H1 (cell line): ENCODE results near the gene CNTN5. TPM values are rescaled to one million over a fixed set of nuclear protein-coding genes. Genes with fewer than 3 reads are reported as not detected.

Experiments
- TAF7 ChIP-seq: optimal IDR thresholded peaks from 2 replicates; pipeline ENCODE3; 2011; ENCODE audit warnings: low read depth, mild to moderate bottlenecking, inconsistent platforms, low read length, moderate library complexity, borderline replicate concordance
- polyA plus RNA-seq, 7 experiments: library from polyadenylated mRNA; depleted of rRNA in 3 of 7; stranded (reverse) in 5 of 7; unstranded in 2 of 7; fragments of >200 nt in 5 of 7; fragments of 200-250 nt in 2 of 7; gene quantifications; 1 replicate in 5 of 7; 2 replicates in 1 of 7; 4 replicates in 1 of 7; pipeline versions ENCODE4 v1.2.1 to v1.2.3, GENCODE V29; 2011 to 2013; ENCODE audit warnings: missing spikeins in 2 of 7, mixed read lengths in 2 of 7
- total RNA-seq: library from RNA; stranded (reverse); fragmentation: NEBNext Ultra II Directional; extraction: Animal tissue kit (Norgen Biotek cat#: 25700); gene quantifications from 2 replicates; pipeline ENCODE4 v1.2.1, GENCODE V29; 2021

The CNTN5 gene
- total and polyA plus RNA-seq, 2 of the 8 experiments (the other 6 are each of a cell fraction or from before 2014, with no cell fraction given) = not detected

DNA sequence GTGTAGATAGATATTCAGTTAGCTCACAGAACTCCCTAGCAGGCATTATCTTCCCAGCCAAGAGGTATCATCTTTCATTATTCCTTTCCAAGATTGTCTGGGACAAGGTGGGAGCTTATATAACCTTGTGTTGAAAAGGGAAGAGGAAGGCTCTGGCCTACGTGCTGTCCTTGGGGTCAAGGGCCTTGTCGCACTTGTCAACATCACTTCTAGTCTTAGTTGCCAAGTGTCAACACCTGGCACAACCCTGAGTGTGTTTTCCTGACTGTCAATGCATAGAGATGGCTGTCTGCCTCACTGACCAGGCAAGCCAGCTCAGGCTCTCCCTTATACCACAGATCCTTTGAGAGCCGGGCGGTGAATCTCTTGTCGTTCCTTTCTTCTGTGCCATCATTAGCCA lies 331.9 kb downstream of the CNTN5 start (continued):
- no peak for TF ChIP-seq TAF7
- TF ChIP-seq, all 59 proteins: peak for 0
